Gastroesophageal sphincter (tissue), 3 donors: ENCODE results near the gene MIGA1.
"Not testable (repeated sequence)": the region's sequence is repeated elsewhere in the genome, so short reads cannot be mapped to it uniquely, and the experiment has no call there.

ENCODE experiments used
- POLR2A ChIP-seq, 2 donors: fragments of 450-650 bp; IDR thresholded peaks; one replicate each; pipeline ENCODE4 v1.6.1; 2017; ENCODE audit warnings: antibody characterized with exemption in 2 of 2, mild to moderate bottlenecking in 2 of 2, moderate library complexity in 1 of 2
- POLR2AphosphoS5 ChIP-seq: sonication (generic); formaldehyde crosslinking; IDR thresholded peaks from one replicate; pipeline ENCODE4 v1.6.1; 2017; ENCODE audit warnings: antibody characterized with exemption
- TF ChIP-seq, protein P1 (sequence below), 4 experiments: fragments of 200-600 bp in 2 of 4; fragments of 450-650 bp in 2 of 4; sonication (generic) in 1 of 4; IDR thresholded peaks; one replicate each; pipeline ENCODE4 v1.5.1; 2017 to 2019; ENCODE audit warnings: antibody characterized with exemption in 4 of 4, mild to moderate bottlenecking in 2 of 4, moderate library complexity in 2 of 4

DNA sequence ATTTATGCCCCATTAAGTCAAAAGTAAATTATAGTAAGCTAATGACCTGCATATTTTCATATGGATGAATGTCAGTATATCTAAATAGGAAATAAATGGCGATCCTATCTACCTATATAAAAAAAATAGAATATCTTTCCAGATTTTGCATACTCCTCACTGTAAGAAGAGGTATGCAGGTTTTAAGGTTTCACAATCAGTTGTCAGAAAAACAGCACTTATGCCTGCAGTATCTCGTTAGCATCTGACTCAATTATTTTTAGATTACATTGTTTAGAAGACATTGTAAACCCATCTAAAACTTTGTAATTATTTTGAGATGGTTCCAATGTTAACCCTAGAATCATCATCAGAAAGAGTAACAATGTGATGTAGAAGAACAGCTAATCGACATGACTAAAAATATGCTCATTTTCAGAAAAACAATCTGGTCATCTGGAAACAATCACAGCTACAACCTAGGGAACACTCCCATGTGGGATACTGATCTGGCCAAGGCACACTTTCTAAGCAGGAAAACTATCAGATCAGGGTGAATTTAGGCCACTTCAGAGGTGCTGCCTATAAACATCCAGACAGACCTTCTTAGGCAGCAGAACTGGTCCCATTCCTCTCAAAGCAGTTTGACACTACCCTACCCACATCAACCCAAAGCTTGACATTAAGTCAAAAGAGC lies 30.5 kb downstream of the MIGA1 start:
- TF ChIP-seq POLR2AphosphoS5; POLR2A (IDR thresholded peaks at IDR 0.05): not testable (repeated sequence)
- TF ChIP-seq, protein P1, sequence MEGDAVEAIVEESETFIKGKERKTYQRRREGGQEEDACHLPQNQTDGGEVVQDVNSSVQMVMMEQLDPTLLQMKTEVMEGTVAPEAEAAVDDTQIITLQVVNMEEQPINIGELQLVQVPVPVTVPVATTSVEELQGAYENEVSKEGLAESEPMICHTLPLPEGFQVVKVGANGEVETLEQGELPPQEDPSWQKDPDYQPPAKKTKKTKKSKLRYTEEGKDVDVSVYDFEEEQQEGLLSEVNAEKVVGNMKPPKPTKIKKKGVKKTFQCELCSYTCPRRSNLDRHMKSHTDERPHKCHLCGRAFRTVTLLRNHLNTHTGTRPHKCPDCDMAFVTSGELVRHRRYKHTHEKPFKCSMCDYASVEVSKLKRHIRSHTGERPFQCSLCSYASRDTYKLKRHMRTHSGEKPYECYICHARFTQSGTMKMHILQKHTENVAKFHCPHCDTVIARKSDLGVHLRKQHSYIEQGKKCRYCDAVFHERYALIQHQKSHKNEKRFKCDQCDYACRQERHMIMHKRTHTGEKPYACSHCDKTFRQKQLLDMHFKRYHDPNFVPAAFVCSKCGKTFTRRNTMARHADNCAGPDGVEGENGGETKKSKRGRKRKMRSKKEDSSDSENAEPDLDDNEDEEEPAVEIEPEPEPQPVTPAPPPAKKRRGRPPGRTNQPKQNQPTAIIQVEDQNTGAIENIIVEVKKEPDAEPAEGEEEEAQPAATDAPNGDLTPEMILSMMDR (IDR thresholded peaks at IDR 0.05), result not testable (repeated sequence)
